HG03025 (cell line): ENCODE measurements around the gene KLK11.

Source experiments
- ATAC-seq: cut with Tn5 transposase; IDR thresholded peaks from one replicate; pipeline ENCODE4 v1.9.1; 2021; ENCODE audit warnings: mild to moderate bottlenecking, moderate library complexity; ENCODE audit not compliant: unreplicated experiment, low FRiP score

The KLK11 gene

GRCh38 chr19:51030631-51031030 is 4.2 kb upstream of the KLK11 start:
- ATAC-seq = no peak

DNA sequence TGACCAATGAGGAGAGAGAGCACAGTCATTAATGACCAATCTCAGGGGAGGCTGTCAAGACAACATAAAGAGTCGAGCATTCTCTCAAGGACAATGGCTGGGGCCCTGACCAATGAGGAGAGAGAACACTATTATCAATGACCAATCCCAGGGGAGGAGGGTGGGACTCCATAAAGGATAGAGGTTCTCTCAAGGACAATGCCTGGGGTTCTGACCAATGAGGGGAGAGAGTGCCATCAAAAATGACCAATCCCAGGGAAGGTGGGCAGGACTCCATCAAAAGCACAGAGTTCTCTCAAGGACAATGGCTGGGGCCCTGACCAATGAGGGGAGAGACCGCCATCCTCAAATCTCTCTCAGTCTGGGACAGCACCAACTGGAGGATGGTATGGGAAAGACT is 3.3 kb upstream of the KLK11 start:
- no peak for ATAC-seq

DNA sequence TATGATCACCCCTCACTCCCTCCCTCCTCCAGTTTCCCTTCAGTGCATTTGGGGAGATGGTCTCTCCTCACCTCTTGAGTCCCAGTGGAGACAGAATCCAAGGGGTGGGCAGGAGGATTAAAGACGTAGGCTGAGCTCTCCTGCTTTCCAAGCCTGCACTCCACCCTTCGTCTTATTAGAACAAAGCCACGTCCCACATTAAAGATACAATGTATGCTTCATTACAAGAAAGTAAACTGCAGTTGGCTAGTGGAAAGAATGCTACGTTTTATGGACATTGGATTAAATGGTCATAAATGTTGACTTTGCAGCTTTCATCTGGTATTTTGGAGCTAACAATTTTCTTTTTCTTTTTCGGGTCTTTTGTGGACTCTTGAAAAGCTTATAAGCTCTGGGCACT is 1.5 kb upstream of the KLK11 start:
- no peak for ATAC-seq

DNA sequence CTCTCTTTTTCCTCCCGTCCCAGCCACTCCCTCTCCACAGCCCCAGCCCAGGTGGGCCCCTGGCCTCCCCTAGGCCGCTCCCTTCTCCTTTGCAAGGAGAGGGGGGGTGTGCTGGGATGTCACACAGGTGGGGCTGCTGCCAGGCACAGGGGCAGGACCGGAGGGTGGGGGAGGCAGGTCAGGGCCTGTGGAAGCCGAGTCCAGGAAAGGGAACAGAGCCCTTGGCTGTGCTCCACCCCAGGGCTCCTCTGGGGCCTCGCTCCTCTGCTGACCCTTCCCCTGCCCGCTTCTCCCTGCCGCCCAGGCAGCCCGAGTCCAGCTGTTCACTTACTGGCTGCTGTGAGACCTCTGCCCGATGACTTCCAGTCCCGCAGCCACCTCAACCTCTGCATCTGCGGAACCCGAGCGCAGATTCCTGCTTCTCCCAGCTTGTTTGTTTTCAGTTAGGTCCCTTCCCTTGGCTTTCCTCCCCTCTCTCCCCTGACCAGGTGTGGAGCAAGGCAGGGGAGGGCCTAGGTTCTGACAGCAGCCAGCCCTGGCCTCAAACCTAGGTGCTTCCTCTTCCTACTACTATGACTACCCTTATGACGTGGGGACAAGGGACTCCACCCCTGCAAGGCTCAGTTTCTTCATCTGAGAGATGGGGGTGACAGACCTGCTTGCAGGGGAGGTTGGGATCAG is 850 bp upstream of the KLK11 start:
- no peak for ATAC-seq

DNA sequence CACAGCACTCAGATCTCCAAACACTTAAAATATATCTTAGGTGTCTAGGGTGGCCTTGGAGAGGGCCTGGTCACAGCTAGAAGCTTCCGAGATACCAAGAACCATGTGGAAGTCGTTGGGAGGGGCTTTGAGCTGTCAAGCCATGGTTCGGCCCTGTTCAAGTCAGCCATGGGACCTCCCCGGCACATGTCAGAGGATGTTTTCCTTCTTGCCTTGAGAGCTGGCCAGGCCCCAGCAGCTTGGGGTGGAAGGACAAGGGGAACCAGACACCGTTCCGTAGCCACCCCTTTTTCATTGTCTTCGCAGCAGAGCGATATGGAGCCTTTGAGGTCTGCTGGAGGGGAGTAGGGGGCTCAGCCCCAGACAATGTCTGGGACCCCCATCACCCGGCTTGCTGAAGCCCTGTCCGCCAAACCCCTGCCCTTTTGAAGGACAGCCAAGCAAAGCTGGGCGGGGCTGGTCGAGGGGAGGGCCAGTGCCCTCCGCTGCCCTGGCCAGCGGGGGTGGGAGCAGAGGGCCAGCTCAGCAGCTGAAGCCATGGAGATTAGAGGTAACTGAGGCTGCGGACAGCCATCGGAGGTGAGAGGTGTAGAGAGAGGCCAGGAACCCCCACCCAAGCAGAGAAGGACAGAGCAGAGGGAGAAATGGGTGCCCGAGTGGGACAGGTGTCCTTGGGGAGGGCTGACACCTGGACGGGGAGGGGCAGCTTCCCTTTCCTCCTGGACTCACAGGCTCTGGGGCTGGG is 435 bp downstream of the KLK11 start:
- ATAC-seq = no peak

DNA sequence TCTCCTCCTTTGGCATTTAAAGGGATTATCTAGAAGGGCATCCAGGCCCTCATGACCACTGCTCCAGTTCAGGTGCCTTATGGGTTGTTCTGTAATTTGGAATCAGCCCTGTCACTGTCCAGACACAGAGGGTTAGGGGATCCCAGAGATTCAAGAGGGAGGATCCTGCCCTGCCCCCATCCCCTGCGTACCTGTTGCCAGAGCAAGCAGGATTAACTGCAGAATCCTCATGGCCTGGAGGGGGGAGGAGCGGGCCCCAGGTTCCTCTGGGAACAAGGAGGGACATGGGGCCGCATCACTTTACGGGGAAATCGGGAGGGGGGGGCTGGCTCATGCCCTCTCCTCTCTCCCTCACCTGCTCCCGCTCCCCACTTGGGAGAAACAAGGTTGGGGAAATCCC is 1.0 kb downstream of the KLK11 start:
- no peak for ATAC-seq

DNA sequence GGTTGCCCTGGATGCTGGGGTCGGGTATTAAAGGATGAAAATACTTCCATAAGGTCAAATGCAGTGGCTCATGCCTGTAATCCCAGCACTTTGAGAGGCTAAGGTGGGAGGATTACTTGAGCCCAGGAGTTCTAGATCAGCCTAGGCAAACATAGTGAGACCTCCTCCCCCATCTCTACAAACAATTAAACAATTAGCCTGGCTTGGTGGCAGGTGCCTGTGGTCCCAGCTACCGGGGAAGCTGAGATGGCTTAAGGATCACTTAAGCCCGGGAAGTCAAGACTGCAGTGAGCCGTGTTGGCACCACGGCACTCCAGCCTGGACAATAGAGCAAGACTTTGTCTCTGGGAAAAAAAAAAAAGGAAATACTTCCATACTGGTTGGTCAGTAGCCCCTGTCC is 1.5 kb downstream of the KLK11 start:
- no peak for ATAC-seq

GRCh38 chr19:51023946-51024345 is 2.5 kb downstream of the KLK11 start:
- no peak for ATAC-seq

DNA sequence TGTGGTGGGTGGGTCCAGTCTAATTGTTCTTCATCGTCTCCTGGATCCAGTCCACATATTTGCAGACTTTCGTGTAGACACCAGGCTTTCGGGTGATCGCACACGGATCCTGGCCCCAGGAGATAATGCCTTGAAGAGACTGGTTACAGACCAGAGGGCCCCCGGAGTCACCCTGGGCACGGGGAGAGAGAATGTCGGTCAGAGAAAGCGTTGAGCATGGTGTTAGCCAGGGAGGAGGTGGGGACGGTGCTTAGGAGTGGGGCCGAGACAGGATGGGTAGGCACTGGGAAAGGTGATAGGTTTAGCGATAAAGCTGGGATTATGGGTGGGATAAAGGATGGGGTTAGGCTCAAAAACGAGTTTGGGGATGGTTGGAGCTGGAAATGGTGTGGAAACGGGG is 3.9 kb downstream of the KLK11 start:
- no peak for ATAC-seq

- no peak for ATAC-seq
These were observed 5.3 kb downstream of the KLK11 start for GRCh38 chr19:51020988-51021651.

DNA sequence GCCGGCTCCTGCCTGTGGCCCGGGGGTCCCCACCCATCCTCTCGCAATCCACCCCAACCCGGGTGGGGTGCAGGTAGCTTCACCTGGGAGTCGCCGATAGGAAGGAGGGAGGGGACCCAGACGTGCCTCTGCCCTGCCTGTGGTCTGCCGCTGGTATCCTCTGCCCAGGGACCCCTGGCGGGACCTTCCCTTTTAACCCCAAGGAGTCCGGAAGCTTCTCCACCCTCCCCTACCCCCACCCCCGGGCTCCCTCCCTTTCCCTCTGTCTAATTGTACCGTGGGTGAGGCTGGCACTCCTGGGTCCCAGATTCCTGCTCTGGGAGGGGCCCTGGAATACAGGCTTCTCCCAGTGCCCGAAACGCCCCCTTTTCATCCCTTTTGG is 6.9 kb downstream of the KLK11 start, which contains the start of gene KLK10:
KLK10 (minus strand) TSS at position 166 of the 382 bp plus-strand sequence. CDS start 579 bp downstream, outside the sequence.
- no peak for ATAC-seq

DNA sequence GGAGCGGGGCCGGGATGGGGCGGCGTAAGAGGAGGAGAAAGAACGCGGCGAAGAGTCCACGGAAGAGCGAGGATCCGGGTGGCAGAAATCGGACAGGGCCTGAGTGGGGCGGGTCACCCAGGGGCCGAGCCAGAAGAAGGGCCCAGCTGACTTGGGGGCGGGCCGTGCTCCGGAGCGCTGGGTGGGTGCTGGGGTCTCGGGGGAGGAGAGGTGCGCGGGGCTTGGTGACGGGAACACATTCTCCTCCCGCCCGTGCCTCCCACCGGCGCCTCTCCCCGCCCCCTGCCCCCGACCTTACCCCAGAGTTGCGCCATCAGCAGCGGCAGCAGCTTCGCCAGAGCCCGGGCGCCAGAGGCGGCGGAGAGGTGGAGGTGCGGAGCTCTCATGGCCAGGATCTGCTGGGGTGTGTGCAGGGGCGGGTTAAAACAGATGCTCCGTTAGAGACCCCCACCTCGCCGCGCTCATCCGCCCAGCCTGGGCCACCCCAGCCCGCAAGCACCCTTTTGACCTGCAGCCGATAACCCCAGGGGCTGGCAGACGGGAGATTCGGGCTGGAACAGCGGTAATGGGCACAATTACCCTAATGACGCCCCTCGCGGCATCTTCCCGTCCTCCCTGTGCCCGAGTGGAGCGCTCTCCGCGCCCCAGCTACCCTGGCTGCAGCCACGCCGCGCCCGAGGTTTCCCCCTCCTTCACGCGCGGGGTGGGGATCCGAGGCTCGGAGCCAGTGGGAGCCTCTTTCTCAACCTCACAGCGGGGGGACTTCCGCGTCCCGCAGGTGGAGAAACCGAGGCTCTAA is 7.5 kb downstream of the KLK11 start:
- ATAC-seq = no peak

DNA sequence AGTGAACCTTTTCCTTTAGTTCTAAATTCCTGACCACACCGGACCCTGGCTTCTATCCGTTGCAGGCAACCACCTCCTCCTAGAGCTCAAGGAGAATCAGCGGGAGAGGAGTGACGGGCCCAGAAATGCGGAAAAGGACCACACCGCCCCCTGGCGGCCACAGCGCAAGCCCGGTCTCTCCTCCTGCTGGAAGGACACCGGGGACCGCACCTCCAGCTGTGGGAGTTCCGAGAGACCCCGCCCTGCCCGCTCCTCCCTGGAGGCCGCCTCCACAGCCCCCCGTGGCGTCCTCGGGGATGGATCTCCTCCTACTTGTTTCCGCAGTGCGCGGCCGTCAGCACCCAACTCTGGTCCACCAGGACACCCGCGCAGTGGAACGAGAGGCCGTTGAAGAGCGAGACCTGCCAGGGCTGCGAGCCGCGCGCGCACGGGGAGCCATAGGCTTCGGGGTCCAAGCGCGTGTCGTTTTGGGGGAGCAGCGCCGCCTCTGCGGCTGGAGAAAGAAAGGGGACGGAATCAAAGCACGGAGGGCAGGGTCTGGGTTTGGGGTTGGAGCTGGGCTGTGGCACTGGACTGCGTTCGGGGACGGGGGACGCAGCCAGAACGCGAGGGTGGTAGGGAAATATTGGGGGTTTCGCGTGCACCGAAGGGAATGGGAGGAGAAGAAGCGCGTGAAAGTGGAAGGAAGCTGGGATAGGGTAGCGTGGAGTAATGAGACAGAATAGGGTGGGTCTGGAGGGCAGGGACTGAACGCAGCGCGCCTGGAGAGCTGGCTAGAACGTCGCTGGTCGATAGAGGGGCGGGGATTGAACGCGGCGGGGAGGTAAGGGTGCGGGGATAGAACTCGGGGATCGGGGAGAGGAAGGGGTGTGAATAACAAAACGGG is 9.4 kb downstream of the KLK11 start:
- no peak for ATAC-seq

DNA sequence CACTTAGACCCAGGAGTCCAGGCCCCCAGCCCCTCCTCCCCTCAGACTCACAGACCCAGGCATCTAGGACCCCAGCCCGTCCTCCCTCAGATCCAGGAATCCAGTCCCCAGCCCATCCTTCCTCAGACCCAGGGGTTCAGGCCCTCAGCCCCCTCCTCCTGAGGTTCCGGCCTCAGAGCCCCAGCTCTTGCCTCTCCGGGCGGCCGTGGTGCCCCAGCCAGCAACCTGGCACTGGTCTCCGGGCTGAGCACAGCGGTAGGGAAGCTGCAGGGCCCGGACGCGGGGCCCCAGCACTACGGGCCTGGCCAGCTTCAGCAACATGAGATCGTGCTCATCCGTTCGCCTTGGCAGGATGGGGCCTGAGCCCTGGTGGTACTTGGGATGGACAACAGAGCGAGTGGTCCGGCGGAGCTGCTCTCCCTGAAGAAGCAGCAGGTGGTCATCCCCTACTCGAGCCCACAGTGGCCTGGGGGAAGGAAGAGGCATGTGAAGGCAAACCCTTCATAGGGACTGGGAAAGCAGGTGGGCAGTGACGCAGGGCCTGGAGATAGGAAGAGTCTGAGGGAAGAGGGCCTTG is 10.6 kb downstream of the KLK11 start:
- no peak for ATAC-seq

DNA sequence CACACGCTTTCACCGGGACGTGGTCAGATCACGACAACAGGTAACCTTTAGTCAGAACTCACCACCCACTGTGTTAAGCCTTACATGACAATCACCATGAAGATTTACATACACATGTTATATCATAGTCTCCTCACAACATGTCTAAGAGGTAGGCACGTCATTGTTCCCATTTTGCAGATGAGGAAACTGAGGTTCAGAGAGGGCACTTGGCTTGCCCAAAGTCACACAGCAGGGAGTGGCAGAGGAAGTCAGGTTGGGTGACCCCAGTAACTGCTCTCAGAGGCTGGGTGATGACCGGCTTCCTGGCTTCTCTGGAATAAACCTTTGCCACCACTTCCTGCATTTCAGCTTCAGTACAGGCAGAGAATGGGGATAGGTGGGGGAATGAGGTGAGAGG is 12.2 kb downstream of the KLK11 start:
- ATAC-seq = no peak

- no peak for ATAC-seq
These were observed 13.7 kb downstream of the KLK11 start for GRCh38 chr19:51012661-51013190.

DNA sequence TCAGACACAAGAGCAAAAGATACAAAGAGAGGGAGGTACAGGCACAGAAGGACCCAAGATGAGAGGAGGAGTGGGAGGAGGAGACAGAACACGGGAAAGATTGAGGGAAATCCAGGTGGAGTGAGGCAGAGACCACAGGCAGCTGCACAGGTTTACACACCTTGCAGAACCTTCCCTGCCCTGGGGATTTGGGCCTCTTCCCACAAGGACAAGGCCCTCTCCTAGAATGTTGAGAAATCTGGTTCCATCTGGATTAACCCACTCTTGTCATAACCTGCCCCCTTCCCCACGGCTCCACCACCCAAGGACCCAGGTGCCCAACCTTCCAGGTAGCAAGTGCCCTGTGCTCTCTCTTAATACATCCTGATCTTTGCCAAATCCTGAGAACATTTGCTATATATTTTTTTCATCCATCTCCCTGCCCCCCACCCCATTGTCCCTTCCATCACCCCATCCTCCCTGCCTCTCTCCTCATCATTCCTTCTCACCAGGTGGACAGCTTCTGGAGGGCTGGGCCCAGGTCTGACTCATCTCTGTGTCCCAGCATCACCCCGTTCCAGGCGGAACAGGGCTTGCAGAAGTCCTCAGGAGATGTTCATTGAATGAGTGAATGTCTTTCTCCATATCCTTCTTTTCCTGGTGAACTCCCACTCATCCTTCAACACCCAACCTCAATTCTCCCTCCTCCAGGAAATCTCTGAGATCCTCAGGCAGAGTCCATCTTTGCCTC is 16.2 kb downstream of the KLK11 start:
- ATAC-seq = no peak

DNA sequence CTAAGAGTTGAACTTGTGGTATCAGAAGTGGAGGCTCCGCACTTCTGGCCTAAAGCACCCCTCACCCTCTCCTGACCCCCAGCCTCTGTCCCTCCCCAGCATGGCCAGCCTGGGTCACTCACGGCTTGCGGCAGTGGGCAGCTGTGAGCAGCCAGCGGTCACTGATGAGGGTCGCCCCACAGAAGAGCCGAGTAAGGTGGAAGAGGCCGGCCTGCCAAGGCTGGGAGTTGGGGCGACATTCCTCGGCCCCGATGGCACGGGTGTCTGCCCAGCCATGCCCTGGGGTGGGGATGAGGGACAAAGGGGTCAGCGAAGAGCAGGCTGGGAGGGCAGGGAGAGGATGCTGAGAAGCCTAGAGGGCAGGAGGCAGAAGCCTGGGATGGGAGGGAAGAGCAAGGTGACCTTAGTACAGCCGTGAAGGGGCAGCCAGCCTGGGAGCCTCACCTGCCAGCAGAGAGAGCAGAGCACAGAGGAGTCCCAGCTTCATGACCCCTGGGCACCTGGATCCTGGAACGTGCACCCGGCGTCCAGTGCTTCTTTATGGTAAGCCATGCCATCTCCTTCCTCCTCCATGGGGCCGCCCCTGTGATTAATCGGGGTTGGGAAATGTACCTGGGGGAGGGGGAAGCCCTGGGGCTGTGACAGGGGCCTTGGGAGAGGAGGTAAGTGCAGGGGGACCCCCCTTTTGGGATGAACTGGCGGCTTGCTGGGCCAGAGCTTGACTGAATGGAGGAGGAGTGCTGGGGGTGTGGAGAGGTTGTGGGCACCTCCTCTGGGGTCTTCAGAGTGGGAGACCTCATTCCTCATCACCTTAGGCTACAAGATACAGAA is 17.1 kb downstream of the KLK11 start:
- ATAC-seq = no peak
